ENCODE results near the gene ZNF384. TPM values are rescaled to one million over a fixed set of nuclear protein-coding genes. Genes with fewer than 3 reads are reported as not detected.

ZNF384 gene
- total and polyA plus RNA-seq, 4 donors, result 3.9 to 12.7 (median 10.0) TPM

DNA sequence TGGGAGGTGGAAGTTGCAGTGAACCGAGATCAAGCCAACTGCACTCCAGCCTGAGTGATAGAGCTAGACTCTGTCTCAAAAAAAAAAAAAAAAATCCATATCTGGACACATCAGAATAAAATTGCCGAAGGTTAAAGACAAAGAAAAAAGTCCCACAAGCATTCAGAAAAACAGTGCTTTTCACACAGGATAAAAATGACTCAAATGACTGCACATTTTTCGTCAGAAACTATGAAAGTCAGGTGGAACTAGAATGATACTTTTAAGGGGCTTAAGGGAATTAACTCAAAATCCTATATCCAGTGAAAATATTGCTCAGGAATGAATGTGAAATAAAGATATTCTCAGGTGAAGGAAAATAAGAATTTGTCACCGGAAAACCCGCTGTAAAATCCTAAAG, 47.6 kb upstream of the ZNF384 start:
- no peaks in the 10 kb centered on the region for H3K9me3 ChIP-seq (ENCODE audit: control insufficient read depth in 4 of 4, low read length in 3 of 4)
- H3K9ac ChIP-seq (ENCODE audit: low read depth in 1 of 2, low read length in 2 of 2), result no peak overlapping the region
- 97% methylated on average over 5 of the region's 5 CpGs for WGBS

DNA sequence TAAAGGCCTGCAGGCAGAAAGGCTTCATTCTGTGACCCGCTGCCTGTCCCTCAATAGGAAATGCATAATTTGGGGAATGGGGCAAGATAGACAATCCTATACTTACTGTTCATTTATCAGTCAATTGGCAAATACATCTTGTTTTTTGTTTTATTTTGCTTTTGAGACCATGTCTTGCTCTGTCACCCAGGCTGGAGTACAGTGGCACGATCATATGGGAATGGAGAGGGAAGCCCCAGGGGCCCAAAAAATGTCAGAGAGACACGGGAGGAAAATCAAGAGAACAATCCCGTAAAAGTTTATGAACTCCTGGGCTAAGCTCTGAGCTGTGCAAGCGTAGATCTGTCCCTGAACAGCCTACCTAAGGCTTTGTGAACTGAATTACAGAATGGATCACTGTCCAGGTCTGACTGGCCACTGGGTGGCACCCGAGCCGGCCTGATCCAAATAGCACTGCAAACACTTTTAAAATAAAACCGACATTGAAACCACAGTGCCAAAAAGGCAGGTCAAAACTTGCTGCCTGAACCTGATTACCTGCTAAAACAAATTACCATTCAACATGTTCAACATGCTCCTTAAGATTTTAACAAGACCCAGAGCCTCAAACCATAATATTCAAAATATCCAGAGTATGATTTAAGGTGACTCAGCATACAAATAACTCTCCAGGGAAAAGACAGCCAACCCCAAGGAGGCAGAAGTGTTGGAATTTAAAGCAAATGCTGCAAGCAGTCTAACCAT, 46.4 kb upstream of the ZNF384 start:
- H3K27ac ChIP-seq (ENCODE audit: low read depth in 1 of 2, low read length in 2 of 2), result no peak overlapping the region

More for the DNA sequence above, 47.6 kb upstream of the ZNF384 start:
- no peak overlapping the region for H3K27ac ChIP-seq (ENCODE audit: low read depth in 1 of 2, low read length in 2 of 2)
- no peaks in the 10 kb centered on the region for H3K27me3 ChIP-seq (ENCODE audit: control insufficient read depth in 4 of 4, insufficient read depth in 4 of 4, low read length in 3 of 4)
- no peak overlapping the region for H3K4me3 ChIP-seq (ENCODE audit: low read depth in 1 of 3, low read length in 3 of 3)
- H3K36me3 ChIP-seq (ENCODE audit: control insufficient read depth in 4 of 4, insufficient read depth in 3 of 4, low read depth in 1 of 4, low read length in 3 of 4), result peaks cover 0 to 10% (median 3%) of the 10 kb centered on the region in 4 donors
- no peak for DNase-seq (ENCODE audit: low spot score)
- H3K4me1 ChIP-seq (ENCODE audit: control insufficient read depth in 4 of 4, insufficient read depth in 4 of 4, low read length in 3 of 4), result peaks cover 0 to 4% (median 3%) of the 10 kb centered on the region in 4 donors
- TF ChIP-seq RAD21 (IDR thresholded peaks at IDR 0.05) (no peak), GABPA (IDR thresholded peaks at IDR 0.05 in 1 of 2, conservative IDR thresholded peaks at IDR 0.05 in 1 of 2) (no peak), SP1 (IDR thresholded peaks at IDR 0.05) (no peak)
- TF ChIP-seq, protein P1, sequence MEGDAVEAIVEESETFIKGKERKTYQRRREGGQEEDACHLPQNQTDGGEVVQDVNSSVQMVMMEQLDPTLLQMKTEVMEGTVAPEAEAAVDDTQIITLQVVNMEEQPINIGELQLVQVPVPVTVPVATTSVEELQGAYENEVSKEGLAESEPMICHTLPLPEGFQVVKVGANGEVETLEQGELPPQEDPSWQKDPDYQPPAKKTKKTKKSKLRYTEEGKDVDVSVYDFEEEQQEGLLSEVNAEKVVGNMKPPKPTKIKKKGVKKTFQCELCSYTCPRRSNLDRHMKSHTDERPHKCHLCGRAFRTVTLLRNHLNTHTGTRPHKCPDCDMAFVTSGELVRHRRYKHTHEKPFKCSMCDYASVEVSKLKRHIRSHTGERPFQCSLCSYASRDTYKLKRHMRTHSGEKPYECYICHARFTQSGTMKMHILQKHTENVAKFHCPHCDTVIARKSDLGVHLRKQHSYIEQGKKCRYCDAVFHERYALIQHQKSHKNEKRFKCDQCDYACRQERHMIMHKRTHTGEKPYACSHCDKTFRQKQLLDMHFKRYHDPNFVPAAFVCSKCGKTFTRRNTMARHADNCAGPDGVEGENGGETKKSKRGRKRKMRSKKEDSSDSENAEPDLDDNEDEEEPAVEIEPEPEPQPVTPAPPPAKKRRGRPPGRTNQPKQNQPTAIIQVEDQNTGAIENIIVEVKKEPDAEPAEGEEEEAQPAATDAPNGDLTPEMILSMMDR (IDR thresholded peaks at IDR 0.05; ENCODE audit: low read depth, low read length, missing input control), result no peak

More for the DNA sequence above, 46.4 kb upstream of the ZNF384 start:
- H3K27me3 ChIP-seq (ENCODE audit: control insufficient read depth in 4 of 4, insufficient read depth in 4 of 4, low read length in 3 of 4), result no peaks in the 10 kb centered on the region
- no peaks in the 10 kb centered on the region for H3K9me3 ChIP-seq (ENCODE audit: control insufficient read depth in 4 of 4, low read length in 3 of 4)
- peak overlapping the region in 1 of 2 donors; percentile 76 for H3K9ac ChIP-seq (ENCODE audit: low read depth in 1 of 2, low read length in 2 of 2)
- peak; percentile 55 for DNase-seq (ENCODE audit: low spot score)
- peaks cover 2 to 20% (median 13%) of the 10 kb centered on the region in 4 donors for H3K36me3 ChIP-seq (ENCODE audit: control insufficient read depth in 4 of 4, insufficient read depth in 3 of 4, low read depth in 1 of 4, low read length in 3 of 4)
- peaks cover 0 to 4% (median 3%) of the 10 kb centered on the region in 4 donors for H3K4me1 ChIP-seq (ENCODE audit: control insufficient read depth in 4 of 4, insufficient read depth in 4 of 4, low read length in 3 of 4)
- no peak overlapping the region for H3K4me3 ChIP-seq (ENCODE audit: low read depth in 1 of 3, low read length in 3 of 3)
- TF ChIP-seq RAD21 (IDR thresholded peaks at IDR 0.05) (peak; percentile 94 to 96), GABPA (IDR thresholded peaks at IDR 0.05 in 1 of 2, conservative IDR thresholded peaks at IDR 0.05 in 1 of 2) (no peak), FOXA2 (IDR thresholded peaks at IDR 0.05) (no peak), NR2F2 (IDR thresholded peaks at IDR 0.05) (no peak), TAF1 (conservative IDR thresholded peaks at IDR 0.05) (no peak), JUND (IDR thresholded peaks at IDR 0.05) (no peak), HNF4G (IDR thresholded peaks at IDR 0.05) (no peak), YY1 (IDR thresholded peaks at IDR 0.05) (peak; percentile 40), HNF4A (conservative IDR thresholded peaks at IDR 0.05) (peak in 1 of 2 donors; percentile 19), SP1 (IDR thresholded peaks at IDR 0.05) (peak; percentile 16), EGR1 (IDR thresholded peaks at IDR 0.05; ENCODE audit: low read depth in 2 of 2) (peak in 1 of 2 donors; percentile 15), FOXA1 (IDR thresholded peaks at IDR 0.05) (no peak), RXRA (IDR thresholded peaks at IDR 0.05) (peak in 1 of 2 donors; percentile 9)
- TF ChIP-seq, protein P2, sequence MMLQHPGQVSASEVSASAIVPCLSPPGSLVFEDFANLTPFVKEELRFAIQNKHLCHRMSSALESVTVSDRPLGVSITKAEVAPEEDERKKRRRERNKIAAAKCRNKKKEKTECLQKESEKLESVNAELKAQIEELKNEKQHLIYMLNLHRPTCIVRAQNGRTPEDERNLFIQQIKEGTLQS (IDR thresholded peaks at IDR 0.05), result no peak
- TF ChIP-seq, protein P1 (IDR thresholded peaks at IDR 0.05; ENCODE audit: low read depth, low read length, missing input control), result peak; percentile 83
- TF ChIP-seq, protein P3, sequence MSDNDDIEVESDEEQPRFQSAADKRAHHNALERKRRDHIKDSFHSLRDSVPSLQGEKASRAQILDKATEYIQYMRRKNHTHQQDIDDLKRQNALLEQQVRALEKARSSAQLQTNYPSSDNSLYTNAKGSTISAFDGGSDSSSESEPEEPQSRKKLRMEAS (IDR thresholded peaks at IDR 0.05), result no peak
- TF ChIP-seq, protein P4, sequence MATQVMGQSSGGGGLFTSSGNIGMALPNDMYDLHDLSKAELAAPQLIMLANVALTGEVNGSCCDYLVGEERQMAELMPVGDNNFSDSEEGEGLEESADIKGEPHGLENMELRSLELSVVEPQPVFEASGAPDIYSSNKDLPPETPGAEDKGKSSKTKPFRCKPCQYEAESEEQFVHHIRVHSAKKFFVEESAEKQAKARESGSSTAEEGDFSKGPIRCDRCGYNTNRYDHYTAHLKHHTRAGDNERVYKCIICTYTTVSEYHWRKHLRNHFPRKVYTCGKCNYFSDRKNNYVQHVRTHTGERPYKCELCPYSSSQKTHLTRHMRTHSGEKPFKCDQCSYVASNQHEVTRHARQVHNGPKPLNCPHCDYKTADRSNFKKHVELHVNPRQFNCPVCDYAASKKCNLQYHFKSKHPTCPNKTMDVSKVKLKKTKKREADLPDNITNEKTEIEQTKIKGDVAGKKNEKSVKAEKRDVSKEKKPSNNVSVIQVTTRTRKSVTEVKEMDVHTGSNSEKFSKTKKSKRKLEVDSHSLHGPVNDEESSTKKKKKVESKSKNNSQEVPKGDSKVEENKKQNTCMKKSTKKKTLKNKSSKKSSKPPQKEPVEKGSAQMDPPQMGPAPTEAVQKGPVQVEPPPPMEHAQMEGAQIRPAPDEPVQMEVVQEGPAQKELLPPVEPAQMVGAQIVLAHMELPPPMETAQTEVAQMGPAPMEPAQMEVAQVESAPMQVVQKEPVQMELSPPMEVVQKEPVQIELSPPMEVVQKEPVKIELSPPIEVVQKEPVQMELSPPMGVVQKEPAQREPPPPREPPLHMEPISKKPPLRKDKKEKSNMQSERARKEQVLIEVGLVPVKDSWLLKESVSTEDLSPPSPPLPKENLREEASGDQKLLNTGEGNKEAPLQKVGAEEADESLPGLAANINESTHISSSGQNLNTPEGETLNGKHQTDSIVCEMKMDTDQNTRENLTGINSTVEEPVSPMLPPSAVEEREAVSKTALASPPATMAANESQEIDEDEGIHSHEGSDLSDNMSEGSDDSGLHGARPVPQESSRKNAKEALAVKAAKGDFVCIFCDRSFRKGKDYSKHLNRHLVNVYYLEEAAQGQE (IDR thresholded peaks at IDR 0.05), result no peak
- TF ChIP-seq, protein P5, sequence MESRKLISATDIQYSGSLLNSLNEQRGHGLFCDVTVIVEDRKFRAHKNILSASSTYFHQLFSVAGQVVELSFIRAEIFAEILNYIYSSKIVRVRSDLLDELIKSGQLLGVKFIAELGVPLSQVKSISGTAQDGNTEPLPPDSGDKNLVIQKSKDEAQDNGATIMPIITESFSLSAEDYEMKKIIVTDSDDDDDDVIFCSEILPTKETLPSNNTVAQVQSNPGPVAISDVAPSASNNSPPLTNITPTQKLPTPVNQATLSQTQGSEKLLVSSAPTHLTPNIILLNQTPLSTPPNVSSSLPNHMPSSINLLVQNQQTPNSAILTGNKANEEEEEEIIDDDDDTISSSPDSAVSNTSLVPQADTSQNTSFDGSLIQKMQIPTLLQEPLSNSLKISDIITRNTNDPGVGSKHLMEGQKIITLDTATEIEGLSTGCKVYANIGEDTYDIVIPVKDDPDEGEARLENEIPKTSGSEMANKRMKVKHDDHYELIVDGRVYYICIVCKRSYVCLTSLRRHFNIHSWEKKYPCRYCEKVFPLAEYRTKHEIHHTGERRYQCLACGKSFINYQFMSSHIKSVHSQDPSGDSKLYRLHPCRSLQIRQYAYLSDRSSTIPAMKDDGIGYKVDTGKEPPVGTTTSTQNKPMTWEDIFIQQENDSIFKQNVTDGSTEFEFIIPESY (IDR thresholded peaks at IDR 0.05), result no peak
- 31% methylated on average over 8 of the region's 8 CpGs for WGBS

All from liver (tissue), 9 donors.